Measurements from ENCODE around the gene PLCXD3.

DNA sequence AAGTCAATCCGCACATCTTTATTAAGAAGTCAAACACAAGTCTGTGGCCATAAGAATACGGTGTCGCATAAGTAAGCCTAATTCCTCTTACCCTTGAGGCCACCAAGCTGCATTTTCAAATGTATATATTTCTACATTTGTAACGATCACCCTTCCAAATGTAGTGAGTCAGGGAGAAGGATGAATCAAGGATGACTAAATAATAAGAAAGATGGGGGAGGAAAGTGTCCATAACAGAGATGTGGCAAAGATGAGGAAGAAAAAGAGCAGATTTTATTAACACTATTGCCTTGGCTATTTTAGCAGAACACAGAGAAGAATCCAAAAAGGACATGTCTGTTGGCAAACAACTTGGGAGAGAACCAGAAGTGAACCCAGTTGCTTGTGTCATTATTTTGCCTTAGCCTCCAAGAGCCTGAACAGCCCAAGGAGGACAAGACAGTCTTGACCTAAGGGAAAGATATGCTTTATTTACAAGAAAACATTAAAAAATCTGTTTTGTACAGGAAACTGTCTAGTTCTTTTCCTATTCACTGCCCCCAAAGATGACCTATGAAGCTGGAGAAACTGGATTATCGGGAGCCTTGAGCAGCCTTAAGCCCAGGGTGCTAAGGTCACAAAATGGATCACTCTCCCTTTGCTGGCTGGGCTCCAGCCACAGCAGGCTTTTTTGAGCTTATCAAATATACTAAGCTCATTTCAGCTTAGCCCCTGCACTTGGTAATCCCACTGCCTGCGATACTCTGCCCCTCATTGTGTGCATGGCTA is 101.5 kb downstream of the PLCXD3 start:
- TF ChIP-seq, protein P1, sequence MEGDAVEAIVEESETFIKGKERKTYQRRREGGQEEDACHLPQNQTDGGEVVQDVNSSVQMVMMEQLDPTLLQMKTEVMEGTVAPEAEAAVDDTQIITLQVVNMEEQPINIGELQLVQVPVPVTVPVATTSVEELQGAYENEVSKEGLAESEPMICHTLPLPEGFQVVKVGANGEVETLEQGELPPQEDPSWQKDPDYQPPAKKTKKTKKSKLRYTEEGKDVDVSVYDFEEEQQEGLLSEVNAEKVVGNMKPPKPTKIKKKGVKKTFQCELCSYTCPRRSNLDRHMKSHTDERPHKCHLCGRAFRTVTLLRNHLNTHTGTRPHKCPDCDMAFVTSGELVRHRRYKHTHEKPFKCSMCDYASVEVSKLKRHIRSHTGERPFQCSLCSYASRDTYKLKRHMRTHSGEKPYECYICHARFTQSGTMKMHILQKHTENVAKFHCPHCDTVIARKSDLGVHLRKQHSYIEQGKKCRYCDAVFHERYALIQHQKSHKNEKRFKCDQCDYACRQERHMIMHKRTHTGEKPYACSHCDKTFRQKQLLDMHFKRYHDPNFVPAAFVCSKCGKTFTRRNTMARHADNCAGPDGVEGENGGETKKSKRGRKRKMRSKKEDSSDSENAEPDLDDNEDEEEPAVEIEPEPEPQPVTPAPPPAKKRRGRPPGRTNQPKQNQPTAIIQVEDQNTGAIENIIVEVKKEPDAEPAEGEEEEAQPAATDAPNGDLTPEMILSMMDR (optimal IDR thresholded peaks at IDR 0.05 in 1 of 3, IDR thresholded peaks at IDR 0.05 in 1 of 3, conservative IDR thresholded peaks at IDR 0.05 in 1 of 3; ENCODE audit: extremely low read depth in 1 of 3, insufficient read depth in 2 of 3, low read length in 3 of 3): no peak
- TF ChIP-seq EZH2 (IDR thresholded peaks at IDR 0.05; ENCODE audit: low read length): no peak
